ENCODE data around the gene CMTM7. TPM values are rescaled to one million over a fixed set of nuclear protein-coding genes. Genes with fewer than 3 reads are reported as not detected.

The CMTM7 gene
- total RNA-seq, 1 donor from 2014 or later = 11.8 TPM

- H3K27me3 ChIP-seq = no peaks in the 10 kb centered on the region
- Mint-ChIP-seq H3K27ac (no peak overlapping the region), H3K9me3 (no peaks in the 10 kb centered on the region), H3K4me3 (no peak overlapping the region), H3K27me3 (ENCODE audit: insufficient read depth, low read depth) (peaks cover 4% of the 10 kb centered on the region), H3K36me3 (peaks cover 12% of the 10 kb centered on the region), H3K4me1 (peaks cover 26% of the 10 kb centered on the region)
- peaks cover 2% of the 10 kb centered on the region for H3F3A ChIP-seq (ENCODE audit: low read depth)
- TF ChIP-seq EZH2phosphoT487 (IDR thresholded peaks at IDR 0.05) = no peak
- TF ChIP-seq, protein P1, sequence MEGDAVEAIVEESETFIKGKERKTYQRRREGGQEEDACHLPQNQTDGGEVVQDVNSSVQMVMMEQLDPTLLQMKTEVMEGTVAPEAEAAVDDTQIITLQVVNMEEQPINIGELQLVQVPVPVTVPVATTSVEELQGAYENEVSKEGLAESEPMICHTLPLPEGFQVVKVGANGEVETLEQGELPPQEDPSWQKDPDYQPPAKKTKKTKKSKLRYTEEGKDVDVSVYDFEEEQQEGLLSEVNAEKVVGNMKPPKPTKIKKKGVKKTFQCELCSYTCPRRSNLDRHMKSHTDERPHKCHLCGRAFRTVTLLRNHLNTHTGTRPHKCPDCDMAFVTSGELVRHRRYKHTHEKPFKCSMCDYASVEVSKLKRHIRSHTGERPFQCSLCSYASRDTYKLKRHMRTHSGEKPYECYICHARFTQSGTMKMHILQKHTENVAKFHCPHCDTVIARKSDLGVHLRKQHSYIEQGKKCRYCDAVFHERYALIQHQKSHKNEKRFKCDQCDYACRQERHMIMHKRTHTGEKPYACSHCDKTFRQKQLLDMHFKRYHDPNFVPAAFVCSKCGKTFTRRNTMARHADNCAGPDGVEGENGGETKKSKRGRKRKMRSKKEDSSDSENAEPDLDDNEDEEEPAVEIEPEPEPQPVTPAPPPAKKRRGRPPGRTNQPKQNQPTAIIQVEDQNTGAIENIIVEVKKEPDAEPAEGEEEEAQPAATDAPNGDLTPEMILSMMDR (IDR thresholded peaks at IDR 0.05) = peak; percentile 99
- TF ChIP-seq EZH2 (IDR thresholded peaks at IDR 0.05) = no peak
- H3K4me1 ChIP-seq = peaks cover 8% of the 10 kb centered on the region
- no peaks in the 10 kb centered on the region for H3K36me3 ChIP-seq
- H3K79me2 ChIP-seq (ENCODE audit: low read depth) = no peaks in the 10 kb centered on the region
- no peak overlapping the region for H3K9ac ChIP-seq
- no peak overlapping the region for H2AFZ ChIP-seq (replicated peaks)
- no peak overlapping the region for H3K4me3 ChIP-seq
- DNase-seq (ENCODE audit: low spot score) = peak; percentile 85
- H3K27ac ChIP-seq = no peak overlapping the region
- H4K20me1 ChIP-seq (ENCODE audit: low read depth) = peaks cover 3% of the 10 kb centered on the region
- H3K4me2 ChIP-seq = peak overlapping the region; percentile 64
- no peaks in the 10 kb centered on the region for H3K9me3 ChIP-seq (ENCODE audit: low read depth)
These were observed 75.8 kb downstream of the CMTM7 start for GRCh38 chr3:32467333-32468070.

- Histone ChIP-seq H3K9ac (no peak overlapping the region), H3K27me3 (no peaks in the 10 kb centered on the region), H3K27ac (no peak overlapping the region), H3K4me1 (peaks cover 3% of the 10 kb centered on the region), H2AFZ (replicated peaks) (no peak overlapping the region), H3F3A (ENCODE audit: low read depth) (peaks cover 2% of the 10 kb centered on the region), H3K36me3 (no peaks in the 10 kb centered on the region), H3K79me2 (ENCODE audit: low read depth) (no peaks in the 10 kb centered on the region), H3K9me3 (ENCODE audit: low read depth) (no peaks in the 10 kb centered on the region), H3K4me2 (no peak overlapping the region), H3K4me3 (no peak overlapping the region), H4K20me1 (ENCODE audit: low read depth) (peaks cover 3% of the 10 kb centered on the region)
- H3K36me3 Mint-ChIP-seq = peaks cover 22% of the 10 kb centered on the region
- TF ChIP-seq EZH2phosphoT487 (IDR thresholded peaks at IDR 0.05) (no peak), EZH2 (IDR thresholded peaks at IDR 0.05) (no peak)
- TF ChIP-seq, protein P1 (IDR thresholded peaks at IDR 0.05) = no peak
- H3K4me3 Mint-ChIP-seq = no peak overlapping the region
- peaks cover 26% of the 10 kb centered on the region for H3K4me1 Mint-ChIP-seq
- no peak for DNase-seq (ENCODE audit: low spot score)
- no peaks in the 10 kb centered on the region for H3K9me3 Mint-ChIP-seq
- no peak overlapping the region for H3K27ac Mint-ChIP-seq
- peaks cover 4% of the 10 kb centered on the region for H3K27me3 Mint-ChIP-seq (ENCODE audit: insufficient read depth, low read depth)
These were observed 77.7 kb downstream of the CMTM7 start for GRCh38 chr3:32469151-32469874.

DNA sequence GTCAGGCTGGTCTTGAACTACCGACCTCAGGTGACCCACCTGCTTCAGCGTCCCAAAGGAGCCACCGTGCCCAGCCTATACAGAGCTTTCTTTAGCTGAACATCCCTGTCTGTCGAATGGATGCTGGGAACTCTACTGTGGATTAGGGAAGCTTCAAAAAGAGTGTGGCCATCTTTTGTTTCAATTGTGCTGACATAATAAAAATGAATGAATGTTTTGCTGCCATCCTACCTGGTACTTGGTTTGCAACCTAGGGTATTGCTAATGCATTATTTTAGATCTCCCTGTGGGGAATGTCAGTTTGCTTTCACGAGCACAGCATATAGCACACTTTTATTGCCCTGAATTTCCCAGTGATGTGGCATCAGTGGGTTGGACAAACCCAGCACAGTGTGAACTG, 78.7 kb downstream of the CMTM7 start:
- Mint-ChIP-seq H3K9me3 (no peaks in the 10 kb centered on the region), H3K36me3 (peaks cover 22% of the 10 kb centered on the region), H3K27me3 (ENCODE audit: insufficient read depth, low read depth) (peaks cover 4% of the 10 kb centered on the region), H3K27ac (no peak overlapping the region), H3K4me1 (peaks cover 19% of the 10 kb centered on the region), H3K4me3 (no peak overlapping the region)
- DNase-seq (ENCODE audit: low spot score) = no peak
- no peak overlapping the region for H3K27ac ChIP-seq
- no peaks in the 10 kb centered on the region for H4K20me1 ChIP-seq (ENCODE audit: low read depth)
- no peaks in the 10 kb centered on the region for H3F3A ChIP-seq (ENCODE audit: low read depth)
- no peak overlapping the region for H2AFZ ChIP-seq (replicated peaks)
- H3K4me2 ChIP-seq = no peak overlapping the region
- H3K27me3 ChIP-seq = no peaks in the 10 kb centered on the region
- TF ChIP-seq, protein P1 (IDR thresholded peaks at IDR 0.05) = no peak
- no peak for TF ChIP-seq EZH2phosphoT487 (IDR thresholded peaks at IDR 0.05)
- TF ChIP-seq EZH2 (IDR thresholded peaks at IDR 0.05) = no peak
- H3K36me3 ChIP-seq = no peaks in the 10 kb centered on the region
- peaks cover 3% of the 10 kb centered on the region for H3K4me1 ChIP-seq
- no peak overlapping the region for H3K9ac ChIP-seq
- H3K9me3 ChIP-seq (ENCODE audit: low read depth) = no peaks in the 10 kb centered on the region
- H3K4me3 ChIP-seq = no peak overlapping the region
- no peaks in the 10 kb centered on the region for H3K79me2 ChIP-seq (ENCODE audit: low read depth)

Data from neural progenitor cell (in vitro differentiated cells).